Activated T-helper 1 cell treated with Interleukin-2 at 50 U/mL for 16 hours (primary cell): ENCODE results near the gene FUBP3.

ENCODE experiments used
- DNase-seq: peaks from one replicate; pipeline ENCODE4 v3.0.0-alpha.2; 2020; ENCODE audit warnings: low read depth

Gene FUBP3

GRCh38 chr9:130634191-130634768 is 54.9 kb downstream of the FUBP3 start:
- DNase-seq = no peak

- DNase-seq = no peak
Measured at GRCh38 chr9:130634801-130635200, 55.4 kb downstream of the FUBP3 start.

- no peak for DNase-seq
Measured at GRCh38 chr9:130635306-130635705, 55.9 kb downstream of the FUBP3 start.

- no peak for DNase-seq
Measured at GRCh38 chr9:130635721-130636647, 56.6 kb downstream of the FUBP3 start.

GRCh38 chr9:130636648-130637020 is 57.3 kb downstream of the FUBP3 start:
- no peak for DNase-seq

- DNase-seq = no peak
Measured at GRCh38 chr9:130638284-130639123, 59.1 kb downstream of the FUBP3 start.

GRCh38 chr9:130639124-130639765 is 59.9 kb downstream of the FUBP3 start:
- DNase-seq = no peak

GRCh38 chr9:130639866-130640555 is 60.6 kb downstream of the FUBP3 start:
- DNase-seq = no peak

- DNase-seq = no peak
Measured at GRCh38 chr9:130640681-130641080, 61.3 kb downstream of the FUBP3 start.

GRCh38 chr9:130642926-130643325 is 63.5 kb downstream of the FUBP3 start:
- no peak for DNase-seq

- DNase-seq = no peak
Measured at GRCh38 chr9:130651221-130651620, 71.8 kb downstream of the FUBP3 start.

- no peak for DNase-seq
Measured at GRCh38 chr9:130651752-130652151, 72.4 kb downstream of the FUBP3 start.

- no peak for DNase-seq
Measured at GRCh38 chr9:130654879-130655278, 75.5 kb downstream of the FUBP3 start.

- DNase-seq = no peak
Measured at GRCh38 chr9:130658893-130659698, 79.7 kb downstream of the FUBP3 start.

- no peak for DNase-seq
Measured at GRCh38 chr9:130659699-130660248, 80.4 kb downstream of the FUBP3 start.

GRCh38 chr9:130660326-130660682 is 80.9 kb downstream of the FUBP3 start:
- DNase-seq = no peak

GRCh38 chr9:130660683-130661450 is 81.5 kb downstream of the FUBP3 start:
- DNase-seq = no peak

- DNase-seq = no peak
Measured at GRCh38 chr9:130661451-130662098, 82.2 kb downstream of the FUBP3 start.
